Measurements from ENCODE around the gene TPBGL.

TPBGL gene

GRCh38 chr11:75246671-75247350 lies 6.2 kb downstream of the TPBGL start:
- no peak for DNase-seq

- DNase-seq = no peak
These were observed 8.3 kb downstream of the TPBGL start for GRCh38 chr11:75248924-75249256.

- no peak for DNase-seq
These were observed 9.1 kb downstream of the TPBGL start for GRCh38 chr11:75249704-75250103.

GRCh38 chr11:75254326-75254725 lies 13.8 kb downstream of the TPBGL start:
- no peak for DNase-seq

- no peak for DNase-seq
These were observed 20.0 kb downstream of the TPBGL start for GRCh38 chr11:75260396-75261170.

- DNase-seq = no peak
These were observed 21.4 kb downstream of the TPBGL start for GRCh38 chr11:75261902-75262361.

GRCh38 chr11:75262436-75262835 lies 21.9 kb downstream of the TPBGL start:
- DNase-seq = no peak

GRCh38 chr11:75262961-75263852 lies 22.6 kb downstream of the TPBGL start:
- DNase-seq = no peak

- no peak for DNase-seq
These were observed 23.4 kb downstream of the TPBGL start for GRCh38 chr11:75263944-75264349.

- no peak for DNase-seq
These were observed 23.8 kb downstream of the TPBGL start for GRCh38 chr11:75264356-75264755.

- DNase-seq = no peak
These were observed 24.4 kb downstream of the TPBGL start for GRCh38 chr11:75264971-75265370.

GRCh38 chr11:75265851-75266531 lies 25.4 kb downstream of the TPBGL start:
- DNase-seq = no peak

GRCh38 chr11:75267171-75267970 lies 26.8 kb downstream of the TPBGL start:
- DNase-seq = no peak

- DNase-seq = no peak
These were observed 28.2 kb downstream of the TPBGL start for GRCh38 chr11:75268626-75269366.

GRCh38 chr11:75269367-75269660 lies 28.7 kb downstream of the TPBGL start:
- no peak for DNase-seq

- no peak for DNase-seq
These were observed 29.3 kb downstream of the TPBGL start for GRCh38 chr11:75269896-75270295.

GRCh38 chr11:75270896-75271418 lies 30.4 kb downstream of the TPBGL start:
- DNase-seq = peak; percentile 12

- no peak for DNase-seq
These were observed 31.2 kb downstream of the TPBGL start for GRCh38 chr11:75271730-75272129.

- DNase-seq = no peak
These were observed 31.8 kb downstream of the TPBGL start for GRCh38 chr11:75272391-75272790.

GRCh38 chr11:75272821-75273301 lies 32.3 kb downstream of the TPBGL start:
- DNase-seq = no peak

Measured in fibroblast of skin of back (primary cell).